ENCODE measurements around the gene RANBP3L. TPM values are rescaled to one million over a fixed set of nuclear protein-coding genes. Genes with fewer than 3 reads are reported as not detected.

Gene RANBP3L
- polyA plus RNA-seq, 1 donor from 2014 or later: 2.5 TPM

DNA sequence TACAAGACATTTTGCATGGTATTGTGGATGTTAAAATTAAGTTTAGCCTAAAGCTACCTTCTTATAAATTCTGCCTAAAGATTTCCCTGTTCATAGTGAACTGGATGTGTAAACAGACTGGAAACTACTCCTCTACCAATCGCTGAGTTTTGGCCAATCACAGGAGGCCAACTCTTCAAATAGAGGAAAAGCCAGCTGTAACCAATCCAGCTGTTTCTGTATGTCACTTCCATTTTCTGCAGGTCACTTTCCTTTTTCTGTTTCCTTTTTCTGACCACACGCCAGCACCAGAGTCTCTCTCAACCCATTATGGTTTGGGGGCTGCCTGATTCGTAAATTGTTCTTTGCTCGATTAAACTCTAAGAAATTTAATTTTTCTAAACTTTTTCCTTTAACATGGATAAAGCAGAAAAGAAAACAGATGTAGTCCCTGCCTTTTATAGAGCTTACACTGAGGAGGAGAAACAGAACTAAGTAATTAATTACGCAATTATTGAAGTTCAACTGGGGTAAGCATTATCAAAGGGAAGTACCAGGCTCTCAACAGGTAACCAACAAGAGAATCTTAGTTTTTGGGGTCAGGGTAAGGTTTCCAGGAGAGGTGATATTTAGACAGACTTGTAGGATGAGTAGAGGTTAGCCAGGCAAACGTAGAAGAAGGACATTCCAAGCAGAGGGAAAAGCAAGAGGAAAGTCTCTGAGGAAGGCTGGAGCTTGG, 27.7 kb downstream of the RANBP3L start:
- H3F3A ChIP-seq (ENCODE audit: insufficient read depth, low read length, poor library complexity, severe bottlenecking): no peaks in the 10 kb centered on the region
- H3K9me3 ChIP-seq (ENCODE audit: low read length): no peaks in the 10 kb centered on the region
- H3K4me3 ChIP-seq (ENCODE audit: low read length): no peak overlapping the region
- no peaks in the 10 kb centered on the region for H3K79me2 ChIP-seq (replicated peaks; ENCODE audit: insufficient read depth, low read length)
- H3K4me2 ChIP-seq (ENCODE audit: low read length): no peak overlapping the region
- no peaks in the 10 kb centered on the region for H4K20me1 ChIP-seq (ENCODE audit: insufficient read depth)
- H3K9ac ChIP-seq (ENCODE audit: low read length): no peak overlapping the region
- TF ChIP-seq, protein P1, sequence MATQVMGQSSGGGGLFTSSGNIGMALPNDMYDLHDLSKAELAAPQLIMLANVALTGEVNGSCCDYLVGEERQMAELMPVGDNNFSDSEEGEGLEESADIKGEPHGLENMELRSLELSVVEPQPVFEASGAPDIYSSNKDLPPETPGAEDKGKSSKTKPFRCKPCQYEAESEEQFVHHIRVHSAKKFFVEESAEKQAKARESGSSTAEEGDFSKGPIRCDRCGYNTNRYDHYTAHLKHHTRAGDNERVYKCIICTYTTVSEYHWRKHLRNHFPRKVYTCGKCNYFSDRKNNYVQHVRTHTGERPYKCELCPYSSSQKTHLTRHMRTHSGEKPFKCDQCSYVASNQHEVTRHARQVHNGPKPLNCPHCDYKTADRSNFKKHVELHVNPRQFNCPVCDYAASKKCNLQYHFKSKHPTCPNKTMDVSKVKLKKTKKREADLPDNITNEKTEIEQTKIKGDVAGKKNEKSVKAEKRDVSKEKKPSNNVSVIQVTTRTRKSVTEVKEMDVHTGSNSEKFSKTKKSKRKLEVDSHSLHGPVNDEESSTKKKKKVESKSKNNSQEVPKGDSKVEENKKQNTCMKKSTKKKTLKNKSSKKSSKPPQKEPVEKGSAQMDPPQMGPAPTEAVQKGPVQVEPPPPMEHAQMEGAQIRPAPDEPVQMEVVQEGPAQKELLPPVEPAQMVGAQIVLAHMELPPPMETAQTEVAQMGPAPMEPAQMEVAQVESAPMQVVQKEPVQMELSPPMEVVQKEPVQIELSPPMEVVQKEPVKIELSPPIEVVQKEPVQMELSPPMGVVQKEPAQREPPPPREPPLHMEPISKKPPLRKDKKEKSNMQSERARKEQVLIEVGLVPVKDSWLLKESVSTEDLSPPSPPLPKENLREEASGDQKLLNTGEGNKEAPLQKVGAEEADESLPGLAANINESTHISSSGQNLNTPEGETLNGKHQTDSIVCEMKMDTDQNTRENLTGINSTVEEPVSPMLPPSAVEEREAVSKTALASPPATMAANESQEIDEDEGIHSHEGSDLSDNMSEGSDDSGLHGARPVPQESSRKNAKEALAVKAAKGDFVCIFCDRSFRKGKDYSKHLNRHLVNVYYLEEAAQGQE (IDR thresholded peaks at IDR 0.05; ENCODE audit: borderline replicate concordance): no peak
- TF ChIP-seq MXI1 (conservative IDR thresholded peaks at IDR 0.05; ENCODE audit: poor library complexity, severe bottlenecking): no peak
- no peak for TF ChIP-seq POLR2AphosphoS5 (IDR thresholded peaks at IDR 0.05)
- TF ChIP-seq, protein P2, sequence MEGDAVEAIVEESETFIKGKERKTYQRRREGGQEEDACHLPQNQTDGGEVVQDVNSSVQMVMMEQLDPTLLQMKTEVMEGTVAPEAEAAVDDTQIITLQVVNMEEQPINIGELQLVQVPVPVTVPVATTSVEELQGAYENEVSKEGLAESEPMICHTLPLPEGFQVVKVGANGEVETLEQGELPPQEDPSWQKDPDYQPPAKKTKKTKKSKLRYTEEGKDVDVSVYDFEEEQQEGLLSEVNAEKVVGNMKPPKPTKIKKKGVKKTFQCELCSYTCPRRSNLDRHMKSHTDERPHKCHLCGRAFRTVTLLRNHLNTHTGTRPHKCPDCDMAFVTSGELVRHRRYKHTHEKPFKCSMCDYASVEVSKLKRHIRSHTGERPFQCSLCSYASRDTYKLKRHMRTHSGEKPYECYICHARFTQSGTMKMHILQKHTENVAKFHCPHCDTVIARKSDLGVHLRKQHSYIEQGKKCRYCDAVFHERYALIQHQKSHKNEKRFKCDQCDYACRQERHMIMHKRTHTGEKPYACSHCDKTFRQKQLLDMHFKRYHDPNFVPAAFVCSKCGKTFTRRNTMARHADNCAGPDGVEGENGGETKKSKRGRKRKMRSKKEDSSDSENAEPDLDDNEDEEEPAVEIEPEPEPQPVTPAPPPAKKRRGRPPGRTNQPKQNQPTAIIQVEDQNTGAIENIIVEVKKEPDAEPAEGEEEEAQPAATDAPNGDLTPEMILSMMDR (IDR thresholded peaks at IDR 0.05; ENCODE audit: poor library complexity, severe bottlenecking): no peak
- TF ChIP-seq EZH2 (IDR thresholded peaks at IDR 0.05; ENCODE audit: borderline replicate concordance, insufficient read depth, low read length, poor library complexity, severe bottlenecking): no peak
- TF ChIP-seq EP300 (conservative IDR thresholded peaks at IDR 0.05; ENCODE audit: poor library complexity, severe bottlenecking): no peak
- no peak for TF ChIP-seq TAF1 (IDR thresholded peaks at IDR 0.05; ENCODE audit: low read depth)
- no peak for TF ChIP-seq SMC3 (conservative IDR thresholded peaks at IDR 0.05; ENCODE audit: poor library complexity)
- no peak overlapping the region for H3K27ac ChIP-seq (ENCODE audit: low read length)
- H3K27me3 ChIP-seq (ENCODE audit: insufficient read depth, low read depth, low read length): no peaks in the 10 kb centered on the region
- no peaks in the 10 kb centered on the region for H3K9me2 ChIP-seq (ENCODE audit: insufficient read depth, low read length)
- no peak overlapping the region for H2AFZ ChIP-seq (ENCODE audit: low read depth, low read length)
- H3K36me3 ChIP-seq (ENCODE audit: insufficient read depth, low read length): no peaks in the 10 kb centered on the region

DNA sequence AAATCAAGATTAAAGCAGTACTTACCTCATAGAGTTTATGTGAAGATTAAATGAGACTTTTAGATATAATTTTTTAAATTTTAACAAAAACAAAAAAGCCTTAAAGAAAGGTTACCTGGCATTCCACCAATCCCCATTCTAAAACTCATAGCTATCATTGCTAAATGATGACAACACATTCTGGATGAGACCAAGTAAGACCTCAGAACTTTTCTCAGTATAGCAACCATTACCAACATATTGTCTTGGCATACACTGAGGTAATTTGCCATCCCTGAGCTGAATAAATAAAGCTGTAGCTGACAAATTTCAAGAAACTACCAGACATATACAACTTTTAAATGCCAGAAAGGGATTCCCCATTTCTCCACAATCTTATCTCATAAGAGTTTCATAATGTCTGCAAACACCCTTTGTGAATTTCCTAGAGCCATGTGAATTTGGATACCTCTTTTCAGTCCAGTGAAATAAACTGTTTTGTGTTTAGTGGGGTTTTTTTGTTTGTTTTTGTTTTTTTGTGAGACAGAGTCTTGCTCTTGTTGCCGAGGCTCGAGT, 29.5 kb downstream of the RANBP3L start:
- H3K4me3 ChIP-seq (ENCODE audit: low read length): no peak overlapping the region
- no peak overlapping the region for H3K4me2 ChIP-seq (ENCODE audit: low read length)
- no peaks in the 10 kb centered on the region for H4K20me1 ChIP-seq (ENCODE audit: insufficient read depth)
- no peaks in the 10 kb centered on the region for H3K79me2 ChIP-seq (replicated peaks; ENCODE audit: insufficient read depth, low read length)
- H3K27ac ChIP-seq (ENCODE audit: low read length): no peak overlapping the region
- no peaks in the 10 kb centered on the region for H3K9me2 ChIP-seq (ENCODE audit: insufficient read depth, low read length)
- no peak for TF ChIP-seq EP300 (conservative IDR thresholded peaks at IDR 0.05; ENCODE audit: poor library complexity, severe bottlenecking)
- no peak for TF ChIP-seq TAF1 (IDR thresholded peaks at IDR 0.05; ENCODE audit: low read depth)
- H2AFZ ChIP-seq (ENCODE audit: low read depth, low read length): no peak overlapping the region
- H3K9me3 ChIP-seq (ENCODE audit: low read length): no peaks in the 10 kb centered on the region
- H3F3A ChIP-seq (ENCODE audit: insufficient read depth, low read length, poor library complexity, severe bottlenecking): no peaks in the 10 kb centered on the region
- H3K9ac ChIP-seq (ENCODE audit: low read length): no peak overlapping the region
- no peaks in the 10 kb centered on the region for H3K27me3 ChIP-seq (ENCODE audit: insufficient read depth, low read depth, low read length)
- H3K36me3 ChIP-seq (ENCODE audit: insufficient read depth, low read length): no peaks in the 10 kb centered on the region
